Bronchial epithelial cell (primary cell): ENCODE data around the gene FADS3. TPM values are rescaled to one million over a fixed set of nuclear protein-coding genes. Genes with fewer than 3 reads are reported as not detected.

Experiments
- DNase-seq: peaks from one replicate; pipeline ENCODE4 v3.0.0-alpha.2; 2010; ENCODE audit warnings: low read depth
- FAIRE-seq: peaks from 2 replicates; lab custom pipeline; 2011; peaks lifted over from hg19 to GRCh38; lab: Jason Lieb, UNC
- H3K27me3 ChIP-seq: 2 replicates; pipeline ENCODE4 v1.5.1; 2011; ENCODE audit warnings: low read length; ENCODE audit not compliant: control insufficient read depth, insufficient read depth
- H3K36me3 ChIP-seq: 2 replicates; pipeline ENCODE4 v1.5.1; 2011; ENCODE audit warnings: low read length; ENCODE audit not compliant: control insufficient read depth, insufficient read depth
- H3K4me3 ChIP-seq: 2 replicates; pipeline ENCODE4 v1.5.1; 2011; ENCODE audit warnings: mild to moderate bottlenecking, low read depth, low read length, control low read depth
- total RNA-seq: library from RNA; depleted of rRNA; stranded (reverse); fragments of >200 nt; gene quantifications from 2 replicates; pipeline ENCODE4 v1.2.1, GENCODE V29; 2014
- TF ChIP-seq, protein P1 (sequence below): IDR thresholded peaks from 2 replicates; pipeline ENCODE4 v1.5.1; 2011; ENCODE audit warnings: mild to moderate bottlenecking, moderate library complexity, low read length, control low read depth, inconsistent platforms; ENCODE audit not compliant: insufficient read depth, severe bottlenecking

FADS3 gene
- total RNA-seq, 1 donor from 2014 or later, result 31.9 TPM

DNA sequence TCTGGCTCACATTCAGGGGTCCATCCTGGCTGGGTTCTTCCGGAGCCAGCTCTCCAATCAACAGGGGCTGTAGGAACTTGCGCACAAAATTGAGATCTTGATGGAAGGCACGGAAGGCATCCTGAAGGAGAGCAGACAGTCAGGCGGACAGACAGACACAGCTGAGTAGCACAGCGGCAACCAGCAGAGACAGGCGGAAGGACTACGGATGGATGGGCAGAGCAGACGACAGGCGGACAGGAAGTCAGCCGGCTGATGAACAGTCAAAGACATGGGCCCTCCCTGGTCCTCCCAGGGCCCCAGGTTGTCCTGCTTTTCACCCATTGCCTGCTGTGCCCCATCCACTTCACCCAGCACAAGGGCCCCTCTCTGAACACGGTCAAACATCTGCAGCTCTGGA, 11.3 kb downstream of the FADS3 start:
- FAIRE-seq (no peak), DNase-seq (no peak)
- no peaks in the 10 kb centered on the region for H3K27me3 ChIP-seq
- TF ChIP-seq, protein P1, sequence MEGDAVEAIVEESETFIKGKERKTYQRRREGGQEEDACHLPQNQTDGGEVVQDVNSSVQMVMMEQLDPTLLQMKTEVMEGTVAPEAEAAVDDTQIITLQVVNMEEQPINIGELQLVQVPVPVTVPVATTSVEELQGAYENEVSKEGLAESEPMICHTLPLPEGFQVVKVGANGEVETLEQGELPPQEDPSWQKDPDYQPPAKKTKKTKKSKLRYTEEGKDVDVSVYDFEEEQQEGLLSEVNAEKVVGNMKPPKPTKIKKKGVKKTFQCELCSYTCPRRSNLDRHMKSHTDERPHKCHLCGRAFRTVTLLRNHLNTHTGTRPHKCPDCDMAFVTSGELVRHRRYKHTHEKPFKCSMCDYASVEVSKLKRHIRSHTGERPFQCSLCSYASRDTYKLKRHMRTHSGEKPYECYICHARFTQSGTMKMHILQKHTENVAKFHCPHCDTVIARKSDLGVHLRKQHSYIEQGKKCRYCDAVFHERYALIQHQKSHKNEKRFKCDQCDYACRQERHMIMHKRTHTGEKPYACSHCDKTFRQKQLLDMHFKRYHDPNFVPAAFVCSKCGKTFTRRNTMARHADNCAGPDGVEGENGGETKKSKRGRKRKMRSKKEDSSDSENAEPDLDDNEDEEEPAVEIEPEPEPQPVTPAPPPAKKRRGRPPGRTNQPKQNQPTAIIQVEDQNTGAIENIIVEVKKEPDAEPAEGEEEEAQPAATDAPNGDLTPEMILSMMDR, result no peak
- peaks cover 15% of the 10 kb centered on the region for H3K36me3 ChIP-seq
- no peak overlapping the region for H3K4me3 ChIP-seq

DNA sequence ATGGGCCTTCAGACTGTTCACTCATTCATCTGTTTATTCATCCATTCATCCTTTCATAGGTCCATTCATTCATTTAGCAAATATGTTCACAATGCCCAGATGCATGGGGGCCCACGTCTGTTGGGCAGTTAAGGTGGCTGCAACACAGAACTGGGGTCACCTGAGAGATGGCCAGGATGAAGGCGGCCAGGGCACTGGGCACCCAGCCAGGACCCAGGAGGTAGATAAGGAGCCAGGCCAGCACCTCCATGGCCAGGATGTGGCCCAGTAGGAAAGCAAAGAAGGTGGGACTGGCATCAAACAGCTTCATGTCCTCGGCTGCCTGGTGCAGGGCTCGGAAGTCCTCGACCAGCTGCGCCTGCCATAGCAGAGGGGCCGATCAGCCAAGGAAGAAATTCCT, 12.2 kb downstream of the FADS3 start:
- TF ChIP-seq, protein P1, result no peak
- Histone ChIP-seq H3K27me3 (no peaks in the 10 kb centered on the region), H3K36me3 (peaks cover 15% of the 10 kb centered on the region), H3K4me3 (no peak overlapping the region)
- FAIRE-seq, result no peak
- no peak for DNase-seq

DNA sequence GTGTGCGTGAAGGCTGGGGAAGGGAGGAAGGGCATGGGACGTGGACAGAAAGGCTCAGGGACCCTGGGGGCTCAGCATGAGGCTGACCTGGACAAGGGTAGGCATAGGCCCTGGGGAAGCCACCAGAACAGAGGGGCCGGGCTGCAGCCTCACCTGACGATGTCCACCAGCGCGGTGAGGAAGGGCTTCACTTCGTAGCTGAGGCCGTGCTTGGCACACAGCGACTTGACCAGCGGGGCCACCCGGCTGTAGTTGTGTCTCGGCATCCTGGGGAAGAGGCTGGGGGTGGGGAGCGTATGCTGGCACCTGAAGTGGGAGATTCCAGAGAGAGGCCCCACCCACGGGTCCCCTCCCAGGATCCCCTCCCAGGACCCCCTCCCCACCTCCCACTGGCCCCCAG, 15.6 kb downstream of the FADS3 start:
- H3K36me3 ChIP-seq, result peaks cover 14% of the 10 kb centered on the region
- no peak for FAIRE-seq
- TF ChIP-seq, protein P1, result no peak
- DNase-seq, result no peak
- no peak overlapping the region for H3K4me3 ChIP-seq
- no peaks in the 10 kb centered on the region for H3K27me3 ChIP-seq

DNA sequence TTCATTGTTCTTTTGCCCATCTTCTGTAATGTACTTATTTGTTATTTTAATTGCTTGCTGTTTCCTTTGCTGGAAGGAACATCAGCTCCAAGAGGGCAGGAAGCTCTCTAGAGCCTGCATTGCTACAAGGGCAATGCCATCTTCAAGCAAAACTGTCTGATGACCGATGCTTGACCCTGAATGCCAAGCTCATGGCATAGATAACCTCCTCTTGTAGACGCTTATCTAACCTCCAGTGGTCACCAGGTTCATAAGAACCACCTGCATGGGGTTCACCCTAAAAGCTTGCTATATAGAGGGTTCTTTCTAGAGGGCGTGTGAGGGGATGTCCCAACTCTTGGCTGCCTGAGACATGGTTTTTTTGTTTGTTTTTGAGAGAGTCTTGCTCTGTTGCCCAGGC, 16.5 kb downstream of the FADS3 start:
- DNase-seq, result no peak
- Histone ChIP-seq H3K27me3 (no peaks in the 10 kb centered on the region), H3K36me3 (peaks cover 14% of the 10 kb centered on the region), H3K4me3 (no peak overlapping the region)
- FAIRE-seq, result no peak
- TF ChIP-seq, protein P1, result no peak

DNA sequence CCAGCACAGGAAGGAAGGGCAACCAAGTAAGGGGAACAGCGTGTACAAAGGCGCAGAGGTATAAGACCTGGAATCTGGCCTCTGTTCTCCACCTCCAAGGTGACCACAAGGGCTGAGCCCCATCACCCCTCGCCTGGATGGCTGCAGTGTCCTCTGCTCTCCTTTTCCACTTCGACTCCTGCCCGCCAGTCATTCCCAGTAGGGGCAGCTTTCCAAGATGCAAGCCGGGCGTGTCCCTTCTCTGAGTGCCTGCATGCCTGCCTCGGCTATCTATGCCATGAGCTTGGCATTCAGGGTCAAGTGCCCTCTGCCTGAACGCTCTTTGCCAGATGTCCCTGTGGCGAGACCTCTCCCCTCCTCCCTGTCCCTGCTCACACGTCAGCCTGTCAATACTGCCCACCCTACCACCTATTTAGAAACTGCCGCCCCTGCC, 17.0 kb downstream of the FADS3 start:
- FAIRE-seq (no peak), DNase-seq (no peak)

More for the DNA sequence above, 17.0 kb downstream of the FADS3 start:
- Histone ChIP-seq H3K4me3 (no peak overlapping the region), H3K27me3 (no peaks in the 10 kb centered on the region), H3K36me3 (peaks cover 14% of the 10 kb centered on the region)
- TF ChIP-seq, protein P1, result no peak
